Astrocyte (in vitro differentiated cells and primary cell): ENCODE data around the gene GADD45B. TPM values are rescaled to one million over a fixed set of nuclear protein-coding genes. Genes with fewer than 3 reads are reported as not detected.

Source experiments
- DNase-seq: peaks from one replicate; pipeline ENCODE4 v3.0.0-alpha.2; 2010; ENCODE audit warnings: low read depth
- FAIRE-seq: peaks from 2 replicates; lab custom pipeline; 2011; peaks lifted over from hg19 to GRCh38; lab: Jason Lieb, UNC
- H2AFZ ChIP-seq: 2 replicates; pipeline ENCODE4 v1.6.0; 2012; ENCODE audit warnings: low read depth, low read length, inconsistent platforms
- H3K27ac ChIP-seq: 2 replicates; pipeline ENCODE4 v1.5.1; 2011; ENCODE audit warnings: low read depth, low read length, inconsistent platforms
- H3K27me3 ChIP-seq: 2 replicates; pipeline ENCODE4 v1.6.0; 2011; ENCODE audit warnings: low read length, inconsistent platforms; ENCODE audit not compliant: insufficient read depth
- H3K36me3 ChIP-seq: 2 replicates; pipeline ENCODE4 v1.5.1; 2011; ENCODE audit warnings: low read length, inconsistent platforms; ENCODE audit not compliant: insufficient read depth
- H3K4me1 ChIP-seq: 2 replicates; pipeline ENCODE4 v1.5.1; 2011; ENCODE audit warnings: low read length, inconsistent platforms; ENCODE audit not compliant: insufficient read depth
- H3K4me2 ChIP-seq: 2 replicates; pipeline ENCODE4 v1.6.0; 2012; ENCODE audit warnings: low read length, inconsistent platforms
- H3K4me3 ChIP-seq: 2 replicates; pipeline ENCODE4 v1.5.1; 2011; ENCODE audit warnings: low read depth, mild to moderate bottlenecking, low read length, inconsistent platforms; ENCODE audit not compliant: insufficient read depth
- H3K79me2 ChIP-seq: 2 replicates; pipeline ENCODE4 v1.6.0; 2012; ENCODE audit warnings: mild to moderate bottlenecking, low read length, inconsistent platforms; ENCODE audit not compliant: insufficient read depth
- H3K9ac ChIP-seq: 2 replicates; pipeline ENCODE4 v1.6.0; 2012; ENCODE audit warnings: mild to moderate bottlenecking, low read length, inconsistent platforms
- H3K9me3 ChIP-seq: 2 replicates; pipeline ENCODE4 v1.5.1; 2012; ENCODE audit warnings: low read depth, mild to moderate bottlenecking, low read length, inconsistent platforms; ENCODE audit not compliant: insufficient read depth
- H4K20me1 ChIP-seq: 2 replicates; pipeline ENCODE4 v1.6.0; 2012; ENCODE audit warnings: low read length, inconsistent platforms; ENCODE audit not compliant: insufficient read depth
- H3K27ac Mint-ChIP-seq: one replicate; pipeline ENCODE4 v1.8.0; 2021; ENCODE audit warnings: mild to moderate bottlenecking, mixed read lengths; ENCODE audit not compliant: unreplicated experiment
- H3K27me3 Mint-ChIP-seq: one replicate; pipeline ENCODE4 v1.8.0; 2021; ENCODE audit warnings: low read depth, mixed read lengths; ENCODE audit not compliant: unreplicated experiment
- H3K36me3 Mint-ChIP-seq: one replicate; pipeline ENCODE4 v1.8.0; 2021; ENCODE audit warnings: low read depth, mixed read lengths; ENCODE audit not compliant: unreplicated experiment
- H3K4me1 Mint-ChIP-seq: one replicate; pipeline ENCODE4 v1.8.0; 2021; ENCODE audit warnings: low read depth, mixed read lengths; ENCODE audit not compliant: unreplicated experiment
- H3K4me3 Mint-ChIP-seq: one replicate; pipeline ENCODE4 v1.8.0; 2021; ENCODE audit warnings: mild to moderate bottlenecking, moderate library complexity, mixed read lengths; ENCODE audit not compliant: unreplicated experiment
- H3K9me3 Mint-ChIP-seq: one replicate; pipeline ENCODE4 v1.8.0; 2021; ENCODE audit warnings: mild to moderate bottlenecking, mixed read lengths; ENCODE audit not compliant: unreplicated experiment
- CTCF ChIP-seq: IDR thresholded peaks from 2 replicates; pipeline ENCODE4 v1.5.1; 2011; ENCODE audit warnings: low read depth, mild to moderate bottlenecking, inconsistent platforms, low read length, moderate library complexity; ENCODE audit not compliant: insufficient read depth
- EZH2 ChIP-seq: IDR thresholded peaks from 2 replicates; pipeline ENCODE4 v1.6.1; 2012; ENCODE audit warnings: mild to moderate bottlenecking, low read length, inconsistent platforms; ENCODE audit not compliant: insufficient read depth
- total RNA-seq: library from RNA; stranded (reverse); gene quantifications from 2 replicates; pipeline ENCODE4 v1.2.1, GENCODE V29; 2021

Gene GADD45B
- total RNA-seq, 1 donor from 2014 or later, result 161 TPM

- FAIRE-seq (no peak), DNase-seq (no peak)
- no peak overlapping the region for H3K4me3 Mint-ChIP-seq
- peaks cover 4% of the 10 kb centered on the region for H3K36me3 Mint-ChIP-seq
- H3K27ac Mint-ChIP-seq, result no peak overlapping the region
- peaks cover 3% of the 10 kb centered on the region for H3K4me1 Mint-ChIP-seq
- H4K20me1 ChIP-seq, result peaks cover 16% of the 10 kb centered on the region
- no peaks in the 10 kb centered on the region for H3K27me3 ChIP-seq
- H3K27me3 Mint-ChIP-seq, result no peaks in the 10 kb centered on the region
- H3K36me3 ChIP-seq, result peaks cover 5% of the 10 kb centered on the region
- no peak for TF ChIP-seq EZH2
- no peak for TF ChIP-seq CTCF
- no peaks in the 10 kb centered on the region for H3K9me3 Mint-ChIP-seq
- H3K9ac ChIP-seq, result no peak overlapping the region
- H2AFZ ChIP-seq, result no peak overlapping the region
- H3K4me2 ChIP-seq, result no peak overlapping the region
- H3K4me3 ChIP-seq, result no peak overlapping the region
- H3K79me2 ChIP-seq, result peaks cover 10% of the 10 kb centered on the region
- H3K27ac ChIP-seq, result no peak overlapping the region
- H3K4me1 ChIP-seq, result peaks cover 9% of the 10 kb centered on the region
- no peaks in the 10 kb centered on the region for H3K9me3 ChIP-seq
Measured at GRCh38 chr19:2431318-2432055, 44.4 kb upstream of the GADD45B start.

- FAIRE-seq (no peak), DNase-seq (no peak)
- Histone ChIP-seq H3K79me2 (peaks cover 6% of the 10 kb centered on the region), H4K20me1 (peaks cover 13% of the 10 kb centered on the region), H3K27me3 (no peaks in the 10 kb centered on the region), H3K27ac (no peak overlapping the region), H2AFZ (no peak overlapping the region), H3K9me3 (no peaks in the 10 kb centered on the region), H3K9ac (no peak overlapping the region), H3K4me1 (peaks cover 6% of the 10 kb centered on the region), H3K36me3 (peaks cover 5% of the 10 kb centered on the region), H3K4me2 (no peak overlapping the region), H3K4me3 (no peak overlapping the region)
- TF ChIP-seq EZH2, result no peak
- TF ChIP-seq CTCF, result no peak
- H3K36me3 Mint-ChIP-seq, result peaks cover 4% of the 10 kb centered on the region
- H3K4me3 Mint-ChIP-seq, result no peak overlapping the region
- peaks cover 2% of the 10 kb centered on the region for H3K4me1 Mint-ChIP-seq
- H3K27me3 Mint-ChIP-seq, result no peaks in the 10 kb centered on the region
- H3K27ac Mint-ChIP-seq, result no peak overlapping the region
- H3K9me3 Mint-ChIP-seq, result no peaks in the 10 kb centered on the region
Measured at GRCh38 chr19:2432131-2432848, 43.6 kb upstream of the GADD45B start.
